Measurements from ENCODE around the gene MRPL30.
"Not testable (repeated sequence)": the region's sequence is repeated elsewhere in the genome, so short reads cannot be mapped to it uniquely, and the experiment has no call there.

The MRPL30 gene

DNA sequence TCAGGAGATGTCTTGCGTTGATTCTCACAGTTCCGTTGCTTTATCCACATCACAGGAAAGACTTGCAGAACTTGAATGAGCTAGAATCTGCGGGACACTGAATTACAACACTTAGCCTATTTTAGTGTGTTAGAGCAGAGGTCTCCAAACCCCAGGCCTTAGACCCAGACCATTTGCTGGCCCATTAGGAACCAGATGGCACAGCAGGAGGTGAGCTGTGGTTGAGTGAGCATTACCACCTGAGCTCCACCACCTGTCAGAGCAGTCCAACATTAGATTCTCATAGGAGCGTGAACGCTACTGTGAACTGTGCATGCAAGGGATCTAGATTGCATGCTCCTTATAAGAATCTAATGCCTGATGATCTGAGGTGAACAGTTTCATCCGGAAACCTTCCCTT is 3.8 kb downstream of the MRPL30 start:
- no peak for DNase-seq (ENCODE audit: low read depth)

DNA sequence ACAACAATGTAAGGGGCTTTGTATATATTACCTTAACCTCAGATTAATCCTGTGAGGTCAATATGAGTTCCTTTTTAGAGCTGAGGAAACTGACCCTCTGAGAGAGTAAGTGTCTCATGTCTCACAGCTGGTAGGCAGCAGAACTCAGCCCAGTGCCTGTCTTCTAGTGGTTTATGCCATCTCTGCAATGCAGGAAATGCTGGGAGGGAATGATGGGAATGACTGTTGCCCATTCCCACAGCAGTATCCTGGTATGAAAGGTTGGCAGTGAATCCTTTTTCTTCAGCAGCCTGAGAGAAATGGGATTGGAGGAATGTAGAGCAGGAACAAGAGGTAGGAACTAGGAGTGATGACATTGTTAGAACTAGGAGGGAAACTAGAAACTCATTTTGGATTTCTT is 6.0 kb downstream of the MRPL30 start:
- no peak for DNase-seq (ENCODE audit: low read depth)

DNA sequence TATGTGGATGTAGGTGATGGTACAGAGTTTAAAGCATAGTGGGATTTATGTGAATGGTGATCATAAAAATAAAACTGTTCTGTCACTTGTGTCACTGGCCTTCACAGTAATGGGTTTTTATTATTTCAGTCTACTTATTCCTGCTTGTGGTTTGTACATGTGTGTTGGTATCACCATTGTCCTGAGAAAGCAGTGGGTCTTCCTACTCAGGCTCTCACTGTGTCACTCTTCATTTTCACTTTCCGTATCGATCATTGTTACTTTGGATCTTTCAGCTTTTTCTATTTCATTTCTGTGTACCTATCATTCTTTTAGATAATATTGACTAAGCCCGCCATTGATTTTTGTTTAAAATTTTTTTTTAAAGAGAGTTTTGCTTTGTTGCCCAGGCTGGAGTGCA is 7.4 kb downstream of the MRPL30 start:
- DNase-seq (ENCODE audit: low read depth) = no peak

GRCh38 chr2:99190548-99190947 is 9.6 kb downstream of the MRPL30 start:
- DNase-seq (ENCODE audit: low read depth) = no peak

GRCh38 chr2:99192364-99192763 is 11.4 kb downstream of the MRPL30 start:
- not testable (repeated sequence) for DNase-seq (ENCODE audit: low read depth)

DNA sequence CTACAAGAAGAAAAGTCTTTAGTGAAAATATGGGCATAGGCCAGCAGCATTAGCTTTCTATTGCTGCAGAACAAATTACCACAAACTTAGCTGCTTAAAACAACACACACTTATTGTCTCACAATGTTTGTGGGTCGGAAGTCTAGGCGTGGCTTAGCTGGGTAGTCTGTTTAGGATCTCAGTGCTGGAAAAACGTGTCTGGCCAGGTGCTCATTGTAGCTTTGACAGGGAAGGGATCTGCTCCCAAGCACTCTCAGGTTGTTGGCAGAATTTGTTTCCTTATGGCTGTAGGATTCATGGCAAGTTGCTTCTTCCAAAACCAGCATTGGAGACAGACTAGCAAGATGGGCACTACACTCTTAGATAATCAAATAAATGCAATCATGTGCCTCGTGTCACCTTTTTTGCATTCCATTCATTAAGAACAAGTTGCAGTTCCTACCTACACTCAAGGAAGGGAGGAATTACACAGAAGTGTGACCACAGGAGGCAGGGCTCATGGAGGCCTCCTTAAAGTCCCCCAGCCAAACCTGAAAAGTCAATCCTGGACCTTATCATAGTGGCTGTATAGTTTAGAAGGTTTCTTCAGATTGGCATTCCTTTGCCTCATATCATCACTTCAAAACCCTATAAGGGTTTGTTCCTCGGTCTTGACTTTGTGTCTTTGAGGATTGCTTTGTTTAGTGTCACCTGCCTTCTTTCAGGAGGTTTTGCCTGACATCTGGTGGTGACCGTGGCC is 17.3 kb downstream of the MRPL30 start:
- no peak for DNase-seq (ENCODE audit: low read depth)

GRCh38 chr2:99200076-99200800 is 19.3 kb downstream of the MRPL30 start:
- no peak for DNase-seq (ENCODE audit: low read depth)

DNA sequence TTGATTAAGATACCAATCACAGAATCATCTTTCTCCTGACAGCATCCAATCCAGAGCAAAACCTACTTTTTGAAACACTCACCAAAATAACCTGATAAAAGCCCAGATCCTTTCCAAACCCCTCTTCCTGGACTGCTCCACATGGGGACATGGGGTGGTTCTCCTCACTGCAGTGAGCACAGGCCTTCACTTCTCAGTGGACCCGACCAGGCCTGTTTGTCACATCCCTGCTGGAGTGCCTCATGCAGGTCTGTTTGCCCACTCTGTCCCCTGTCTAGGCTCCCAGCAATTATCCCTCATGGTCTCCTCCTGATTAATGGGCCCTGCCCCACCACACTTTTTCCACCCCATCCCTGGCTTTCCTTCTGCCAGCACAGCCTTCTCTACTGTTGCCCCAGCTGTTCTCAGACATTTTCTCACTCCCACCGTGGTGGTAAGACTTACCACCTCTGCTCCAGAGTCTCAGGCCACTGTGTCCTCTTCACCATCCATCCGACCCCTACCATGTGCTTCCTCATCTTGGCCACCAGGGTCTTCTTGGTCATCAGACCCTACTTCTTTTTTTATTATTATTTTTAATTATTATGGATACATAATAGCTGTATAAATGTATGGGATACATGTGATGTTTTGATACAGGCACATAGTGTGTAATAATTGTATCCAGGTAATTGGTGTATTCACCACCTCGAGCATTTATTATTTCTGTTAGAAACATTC is 21.1 kb downstream of the MRPL30 start:
- DNase-seq (ENCODE audit: low read depth) = no peak

DNA sequence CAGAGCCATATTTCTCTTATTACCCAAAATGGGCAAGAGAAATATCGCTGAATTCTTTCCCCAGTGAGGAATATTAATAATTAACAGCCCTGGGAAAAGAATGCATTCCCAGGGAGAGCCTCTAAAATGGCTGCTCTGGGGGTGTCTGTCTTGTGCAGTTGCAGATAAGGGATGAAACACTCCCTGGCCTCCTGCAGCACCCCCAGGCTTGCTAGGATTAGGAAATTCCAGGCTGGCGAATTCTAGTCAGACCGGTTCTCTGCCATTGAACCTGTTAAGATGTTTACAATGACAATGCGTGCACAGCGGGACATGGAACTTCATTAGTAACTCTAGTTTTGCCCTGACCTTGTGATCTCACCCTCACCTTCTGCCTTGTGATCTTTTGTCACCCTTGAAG is 24.5 kb downstream of the MRPL30 start:
- no peak for DNase-seq (ENCODE audit: low read depth)

GRCh38 chr2:99216096-99216495 is 35.1 kb downstream of the MRPL30 start:
- no peak for DNase-seq (ENCODE audit: low read depth)

- no peak for DNase-seq (ENCODE audit: low read depth)
These were observed 37.0 kb downstream of the MRPL30 start for GRCh38 chr2:99217929-99218501.

DNA sequence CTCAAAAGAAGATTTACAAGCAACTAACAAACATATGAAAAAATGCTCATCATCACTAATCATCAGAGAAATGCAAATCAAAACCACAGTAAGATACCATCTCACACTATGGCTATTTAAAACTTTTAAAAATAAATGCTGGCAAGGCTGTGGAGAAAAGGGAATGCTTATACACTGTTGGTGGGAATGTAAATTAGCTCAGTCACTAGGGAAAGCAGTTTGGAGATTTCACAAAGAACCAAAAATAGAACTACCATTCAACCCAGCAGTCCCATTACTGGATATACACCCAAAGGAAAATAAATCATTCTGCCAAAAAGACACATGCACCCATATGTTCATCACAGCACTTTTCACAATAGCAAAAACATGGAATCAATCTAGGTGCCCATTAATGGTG is 52.2 kb downstream of the MRPL30 start:
- DNase-seq (ENCODE audit: low read depth) = not testable (repeated sequence)

DNA sequence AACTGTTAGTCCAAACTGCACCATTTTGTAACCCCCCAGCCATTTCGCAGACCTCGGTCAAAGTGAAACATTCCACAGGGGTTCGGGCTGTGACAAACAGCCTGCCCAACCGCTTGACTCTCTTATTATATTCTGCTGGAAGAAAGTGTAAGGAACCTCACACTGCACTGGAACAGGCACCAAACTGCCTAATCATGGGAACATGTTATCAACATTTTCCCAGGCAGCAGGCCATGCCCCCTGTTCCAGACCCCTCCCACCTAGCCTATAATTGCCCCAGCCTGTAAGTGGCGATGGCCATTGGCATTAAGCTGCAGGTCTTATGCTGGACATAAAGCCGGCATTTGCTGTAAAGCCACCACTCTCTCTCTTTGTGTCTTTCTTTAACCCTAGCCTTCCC is 57.6 kb downstream of the MRPL30 start:
- no peak for DNase-seq (ENCODE audit: low read depth)

DNA sequence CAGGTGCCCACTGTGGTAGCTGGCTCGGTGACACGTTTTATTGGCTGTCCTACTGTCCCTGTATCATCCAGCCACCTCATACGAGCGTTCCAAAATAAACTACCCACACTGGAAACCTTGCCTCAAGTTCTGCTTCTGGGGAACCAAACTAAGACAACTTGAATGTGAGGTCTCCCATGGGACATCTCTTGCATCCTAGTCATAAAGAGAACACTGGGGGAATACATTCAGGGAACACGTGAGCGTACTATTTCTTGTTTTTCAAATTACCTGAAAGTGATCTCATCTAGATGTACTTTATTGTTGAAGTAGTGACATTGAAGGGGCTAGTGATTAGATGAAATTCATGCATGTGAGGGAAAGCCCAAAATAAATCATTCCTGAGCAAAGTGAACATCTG is 59.4 kb downstream of the MRPL30 start:
- DNase-seq (ENCODE audit: low read depth) = no peak

DNA sequence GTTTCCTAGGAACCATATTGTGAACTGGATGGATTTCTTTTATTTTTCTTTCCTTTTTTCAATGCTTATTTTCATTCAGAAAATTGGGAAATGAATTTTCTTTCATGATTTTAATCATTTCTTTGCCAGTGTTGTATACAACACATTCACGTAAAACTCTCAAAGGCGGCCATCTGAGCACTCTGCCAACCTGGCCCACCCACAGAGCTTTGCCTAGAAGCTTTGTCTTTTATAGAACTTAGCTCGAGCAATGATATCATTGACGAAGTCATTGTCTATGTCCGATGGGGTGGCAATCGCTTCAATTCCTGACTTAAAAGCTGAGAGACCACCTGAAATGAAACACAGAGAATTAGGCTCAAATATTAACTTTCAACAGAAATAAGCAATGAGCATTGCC is 61.2 kb downstream of the MRPL30 start:
- no peak for DNase-seq (ENCODE audit: low read depth)
